A673 (cell line): Measurements from ENCODE around the gene C3orf62.

Source experiments
- EZH2 ChIP-seq: fragments of 200-600 bp; sonication (generic); IDR thresholded peaks from 2 replicates; pipeline ENCODE4 v1.6.1; 2017; ENCODE audit warnings: borderline replicate concordance, low read depth, mild to moderate bottlenecking, mixed read lengths, antibody characterized with exemption, low read length; ENCODE audit not compliant: poor library complexity, severe bottlenecking
- TF ChIP-seq, protein P1 (sequence below): fragments of 300-800, 200-600 bp; sonication (generic); conservative IDR thresholded peaks from 2 replicates; pipeline ENCODE4 v1.5.1; 2017; ENCODE audit warnings: low read depth, mild to moderate bottlenecking, antibody characterized with exemption, low read length, moderate library complexity, mixed read lengths

DNA sequence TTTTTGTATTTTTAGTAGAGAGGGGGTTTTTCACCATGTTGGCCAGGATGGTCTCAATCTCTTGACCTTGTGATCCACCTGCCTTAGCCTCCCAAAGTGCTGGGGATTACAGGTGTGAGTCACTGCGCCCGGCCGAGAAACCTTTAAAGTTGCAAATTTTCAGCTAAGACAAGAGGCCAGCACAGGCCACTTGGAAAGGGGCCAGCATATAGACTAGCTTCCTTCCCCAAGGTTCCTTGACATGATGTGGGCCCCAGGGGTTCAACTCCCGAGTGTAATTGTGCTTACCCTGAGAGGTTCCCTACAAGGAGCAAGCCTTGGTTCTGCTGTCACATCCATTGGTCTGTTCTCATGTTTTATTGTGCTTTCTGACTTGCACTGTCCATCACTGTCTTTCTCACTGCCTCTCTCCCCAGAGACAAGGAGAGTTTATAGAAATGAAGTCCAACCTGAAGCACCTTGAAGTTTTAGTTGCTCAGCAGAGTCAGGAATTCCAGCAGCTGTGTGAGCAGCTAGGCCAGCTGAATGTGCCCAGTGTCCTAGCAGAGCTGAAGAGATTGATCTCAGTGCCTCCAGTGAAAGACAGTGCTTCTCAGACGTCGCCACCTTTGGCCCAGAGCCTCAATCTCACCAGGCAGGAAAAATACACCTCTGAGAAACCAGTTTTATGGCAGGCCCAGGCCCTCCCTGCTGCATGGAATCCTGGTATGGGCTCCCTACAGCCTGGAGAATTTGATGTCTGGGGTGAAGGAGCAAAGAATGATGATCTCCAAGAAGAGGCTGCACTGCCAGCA lies 21.1 kb downstream of the C3orf62 start:
- TF ChIP-seq, protein P1, sequence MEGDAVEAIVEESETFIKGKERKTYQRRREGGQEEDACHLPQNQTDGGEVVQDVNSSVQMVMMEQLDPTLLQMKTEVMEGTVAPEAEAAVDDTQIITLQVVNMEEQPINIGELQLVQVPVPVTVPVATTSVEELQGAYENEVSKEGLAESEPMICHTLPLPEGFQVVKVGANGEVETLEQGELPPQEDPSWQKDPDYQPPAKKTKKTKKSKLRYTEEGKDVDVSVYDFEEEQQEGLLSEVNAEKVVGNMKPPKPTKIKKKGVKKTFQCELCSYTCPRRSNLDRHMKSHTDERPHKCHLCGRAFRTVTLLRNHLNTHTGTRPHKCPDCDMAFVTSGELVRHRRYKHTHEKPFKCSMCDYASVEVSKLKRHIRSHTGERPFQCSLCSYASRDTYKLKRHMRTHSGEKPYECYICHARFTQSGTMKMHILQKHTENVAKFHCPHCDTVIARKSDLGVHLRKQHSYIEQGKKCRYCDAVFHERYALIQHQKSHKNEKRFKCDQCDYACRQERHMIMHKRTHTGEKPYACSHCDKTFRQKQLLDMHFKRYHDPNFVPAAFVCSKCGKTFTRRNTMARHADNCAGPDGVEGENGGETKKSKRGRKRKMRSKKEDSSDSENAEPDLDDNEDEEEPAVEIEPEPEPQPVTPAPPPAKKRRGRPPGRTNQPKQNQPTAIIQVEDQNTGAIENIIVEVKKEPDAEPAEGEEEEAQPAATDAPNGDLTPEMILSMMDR, result no peak
- TF ChIP-seq EZH2, result no peak
